ENCODE data around the gene PPP6R2. TPM values are rescaled to one million over a fixed set of nuclear protein-coding genes. Genes with fewer than 3 reads are reported as not detected.

The PPP6R2 gene
- total RNA-seq, 2 donors from 2014 or later: 58.7 to 81.2 TPM

- no peak for DNase-seq
- H3K4me1 ChIP-seq (ENCODE audit: control insufficient read depth, insufficient read depth, low read length): no peaks in the 10 kb centered on the region
- no peak overlapping the region for H3K27ac Mint-ChIP-seq
- peaks cover 3% of the 10 kb centered on the region for H3K36me3 ChIP-seq (ENCODE audit: control insufficient read depth, insufficient read depth, low read length)
- H3K27ac ChIP-seq (ENCODE audit: low read depth, low read length): no peak overlapping the region
- H3K27me3 ChIP-seq (ENCODE audit: control insufficient read depth, insufficient read depth, low read length, poor library complexity, severe bottlenecking): no peaks in the 10 kb centered on the region
- no peak overlapping the region for H3K9ac ChIP-seq (ENCODE audit: extremely low read depth, low read length, poor library complexity, severe bottlenecking)
- TF ChIP-seq CTCF (conservative IDR thresholded peaks at IDR 0.05): no peak
- no peak overlapping the region for H3K4me3 Mint-ChIP-seq
- H3K36me3 Mint-ChIP-seq (ENCODE audit: low read depth): peaks cover 5% of the 10 kb centered on the region
- no peak overlapping the region for H3K4me3 ChIP-seq (ENCODE audit: low read length)
- no peaks in the 10 kb centered on the region for H3K9me3 ChIP-seq (ENCODE audit: control insufficient read depth, low read length)
- no peaks in the 10 kb centered on the region for H3K9me3 Mint-ChIP-seq
- H3K27me3 Mint-ChIP-seq (ENCODE audit: insufficient read depth): peaks cover under 1% of the 10 kb centered on the region
- no peaks in the 10 kb centered on the region for H3K4me1 Mint-ChIP-seq
- WGBS, 2 experiments (ENCODE audit: insufficient coverage in 1 of 2, insufficient read length in 1 of 2): 82 to 88% methylated on average over 6 to 8 of the region's 8 CpGs
Measured at GRCh38 chr22:50346470-50346869, 3.3 kb downstream of the PPP6R2 start.

- Mint-ChIP-seq H3K36me3 (ENCODE audit: low read depth) (peaks cover 8% of the 10 kb centered on the region), H3K27me3 (ENCODE audit: insufficient read depth) (no peaks in the 10 kb centered on the region), H3K9me3 (no peaks in the 10 kb centered on the region), H3K4me3 (no peak overlapping the region), H3K4me1 (no peaks in the 10 kb centered on the region), H3K27ac (no peak overlapping the region)
- WGBS, 2 experiments (ENCODE audit: insufficient coverage in 1 of 2, insufficient read length in 1 of 2): 88 to 94% methylated on average over 8 of the region's 8 CpGs
- no peaks in the 10 kb centered on the region for H3K4me1 ChIP-seq (ENCODE audit: control insufficient read depth, insufficient read depth, low read length)
- H3K36me3 ChIP-seq (ENCODE audit: control insufficient read depth, insufficient read depth, low read length): peaks cover 3% of the 10 kb centered on the region
- H3K9me3 ChIP-seq (ENCODE audit: control insufficient read depth, low read length): no peaks in the 10 kb centered on the region
- DNase-seq: no peak
- H3K27ac ChIP-seq (ENCODE audit: low read depth, low read length): no peak overlapping the region
- TF ChIP-seq CTCF (conservative IDR thresholded peaks at IDR 0.05): no peak
- H3K4me3 ChIP-seq (ENCODE audit: low read length): peak overlapping the region; percentile 49
- no peak overlapping the region for H3K9ac ChIP-seq (ENCODE audit: extremely low read depth, low read length, poor library complexity, severe bottlenecking)
- H3K27me3 ChIP-seq (ENCODE audit: control insufficient read depth, insufficient read depth, low read length, poor library complexity, severe bottlenecking): no peaks in the 10 kb centered on the region
Measured at GRCh38 chr22:50347157-50347556, 4.0 kb downstream of the PPP6R2 start.

- Mint-ChIP-seq H3K27ac (no peak overlapping the region), H3K36me3 (ENCODE audit: low read depth) (peaks cover 14% of the 10 kb centered on the region), H3K27me3 (ENCODE audit: insufficient read depth) (no peaks in the 10 kb centered on the region), H3K4me1 (no peaks in the 10 kb centered on the region), H3K9me3 (no peaks in the 10 kb centered on the region), H3K4me3 (no peak overlapping the region)
- H3K4me3 ChIP-seq (ENCODE audit: low read length): no peak overlapping the region
- no peaks in the 10 kb centered on the region for H3K4me1 ChIP-seq (ENCODE audit: control insufficient read depth, insufficient read depth, low read length)
- TF ChIP-seq CTCF (conservative IDR thresholded peaks at IDR 0.05): no peak
- no peak overlapping the region for H3K27ac ChIP-seq (ENCODE audit: low read depth, low read length)
- H3K36me3 ChIP-seq (ENCODE audit: control insufficient read depth, insufficient read depth, low read length): peaks cover 3% of the 10 kb centered on the region
- 93 to 100% methylated on average over 2 of the region's 2 CpGs for WGBS, 2 experiments (ENCODE audit: insufficient coverage in 1 of 2, insufficient read length in 1 of 2)
- H3K9ac ChIP-seq (ENCODE audit: extremely low read depth, low read length, poor library complexity, severe bottlenecking): no peak overlapping the region
- no peaks in the 10 kb centered on the region for H3K27me3 ChIP-seq (ENCODE audit: control insufficient read depth, insufficient read depth, low read length, poor library complexity, severe bottlenecking)
- no peak for DNase-seq
- no peaks in the 10 kb centered on the region for H3K9me3 ChIP-seq (ENCODE audit: control insufficient read depth, low read length)
Measured at GRCh38 chr22:50348058-50348457, 4.9 kb downstream of the PPP6R2 start.

Data from endodermal cell (in vitro differentiated cells).